Sigmoid colon (tissue), 7 donors: Measurements from ENCODE around the gene NXPH3. TPM values are rescaled to one million over a fixed set of nuclear protein-coding genes. Genes with fewer than 3 reads are reported as not detected.

Source experiments
- DNase-seq: peaks from one replicate; pipeline ENCODE4 v3.0.0-alpha.2; 2019
- H3K27ac ChIP-seq, 4 donors: fragments of 200-600 bp; sonication (generic); one replicate each; pipeline ENCODE4 v1.5.1; 2016 to 2019; ENCODE audit warnings: mild to moderate bottlenecking in 1 of 4
- H3K27me3 ChIP-seq, 3 donors: fragments of 200-600 bp; sonication (generic); one replicate each; pipeline ENCODE4 v1.5.1; 2019; ENCODE audit warnings: mild to moderate bottlenecking in 1 of 3
- H3K36me3 ChIP-seq, 4 donors: fragments of 200-600 bp; sonication (generic); one replicate each; pipeline ENCODE4 v1.5.1; 2016 to 2019
- H3K4me1 ChIP-seq, 4 donors: fragments of 200-600 bp; sonication (generic); one replicate each; pipeline ENCODE4 v1.5.1; 2017 to 2019
- H3K4me3 ChIP-seq, 4 donors: fragments of 200-600 bp; sonication (generic); one replicate each; pipeline ENCODE4 v1.5.1; 2017 to 2019; ENCODE audit warnings: mild to moderate bottlenecking in 2 of 4, moderate library complexity in 1 of 4
- H3K9me3 ChIP-seq, 4 donors: fragments of 200-600 bp in 3 of 4; sonication (generic) in 3 of 4; one replicate each; pipeline versions ENCODE4 v1.5.1 to v1.6.1; 2013 to 2019
- EP300 ChIP-seq, 4 donors: sonication (generic); formaldehyde crosslinking; IDR thresholded peaks; one replicate each; pipeline ENCODE4 v1.6.1; 2017; ENCODE audit warnings: antibody characterized with exemption in 4 of 4
- POLR2A ChIP-seq, 2 donors: fragments of 450-650 bp; IDR thresholded peaks; one replicate each; pipeline ENCODE4 v1.6.1; 2016; ENCODE audit warnings: antibody characterized with exemption in 2 of 2, mild to moderate bottlenecking in 2 of 2, moderate library complexity in 2 of 2
- POLR2AphosphoS5 ChIP-seq, 4 donors: sonication (generic); formaldehyde crosslinking; IDR thresholded peaks; one replicate each; pipeline ENCODE4 v1.6.1; 2017; ENCODE audit warnings: antibody characterized with exemption in 4 of 4
- WGBS, 2 donors: extraction: QIAGEN DNeasy Blood & Tissue Kit; methylation state at CpG; one replicate each; pipeline ENCODE4 v1.1.7; 2013; 5-methylcytosine and 5-hydroxymethylcytosine counted together
- intact Hi-C: fragments of 100-400 bp; cut with DNase I; formaldehyde crosslinking; loops from one replicate; pipeline ENCODE4 v1.15.1; 2023
- polyA plus RNA-seq, 3 donors: library from polyadenylated mRNA; stranded (reverse); fragments of 200-250 nt; gene quantifications; one replicate each; pipeline ENCODE4 v1.2.3, GENCODE V29; 2013
- total RNA-seq, 4 donors: library from RNA; depleted of rRNA; stranded (reverse); fragments of >200 nt; gene quantifications; one replicate each; pipeline ENCODE4 v1.1.0, GENCODE V29; 2016
- TF ChIP-seq, protein P1 (sequence below), 4 experiments: fragments of 450-650 bp in 3 of 4; fragments of 200-600 bp in 1 of 4; IDR thresholded peaks; one replicate each; pipeline ENCODE4 v1.5.1; 2016 to 2019; ENCODE audit warnings: antibody characterized with exemption in 4 of 4, mild to moderate bottlenecking in 3 of 4, moderate library complexity in 2 of 4
- donor health status: healthy with polysubstance abuse.
- donor health status: Bipolar disorder and iron deficiency.
- donor health status: healthy.

The NXPH3 gene
- total and polyA plus RNA-seq, 7 donors: 0.23 to 32.6 (median 20.2) TPM

- H3K4me1 ChIP-seq: peaks cover 0 to 32% (median 13%) of the 10 kb centered on the region in 4 donors
- no peak overlapping the region for H3K4me3 ChIP-seq
- peaks cover 21 to 100% (median 71%) of the 10 kb centered on the region in 4 donors for H3K36me3 ChIP-seq
- intact Hi-C loops: no loop called here
- peak overlapping the region in 3 of 4 donors; percentile 46 to 62 (median 53) for H3K27ac ChIP-seq
- no peaks in the 10 kb centered on the region for H3K27me3 ChIP-seq
- 89 to 93% methylated on average over 4 of the region's 4 CpGs for WGBS, 2 donors
- TF ChIP-seq POLR2A (IDR thresholded peaks at IDR 0.05) (no peak), POLR2AphosphoS5 (IDR thresholded peaks at IDR 0.05) (no peak), EP300 (IDR thresholded peaks at IDR 0.05) (no peak)
- TF ChIP-seq, protein P1, sequence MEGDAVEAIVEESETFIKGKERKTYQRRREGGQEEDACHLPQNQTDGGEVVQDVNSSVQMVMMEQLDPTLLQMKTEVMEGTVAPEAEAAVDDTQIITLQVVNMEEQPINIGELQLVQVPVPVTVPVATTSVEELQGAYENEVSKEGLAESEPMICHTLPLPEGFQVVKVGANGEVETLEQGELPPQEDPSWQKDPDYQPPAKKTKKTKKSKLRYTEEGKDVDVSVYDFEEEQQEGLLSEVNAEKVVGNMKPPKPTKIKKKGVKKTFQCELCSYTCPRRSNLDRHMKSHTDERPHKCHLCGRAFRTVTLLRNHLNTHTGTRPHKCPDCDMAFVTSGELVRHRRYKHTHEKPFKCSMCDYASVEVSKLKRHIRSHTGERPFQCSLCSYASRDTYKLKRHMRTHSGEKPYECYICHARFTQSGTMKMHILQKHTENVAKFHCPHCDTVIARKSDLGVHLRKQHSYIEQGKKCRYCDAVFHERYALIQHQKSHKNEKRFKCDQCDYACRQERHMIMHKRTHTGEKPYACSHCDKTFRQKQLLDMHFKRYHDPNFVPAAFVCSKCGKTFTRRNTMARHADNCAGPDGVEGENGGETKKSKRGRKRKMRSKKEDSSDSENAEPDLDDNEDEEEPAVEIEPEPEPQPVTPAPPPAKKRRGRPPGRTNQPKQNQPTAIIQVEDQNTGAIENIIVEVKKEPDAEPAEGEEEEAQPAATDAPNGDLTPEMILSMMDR (IDR thresholded peaks at IDR 0.05): no peak
- no peaks in the 10 kb centered on the region for H3K9me3 ChIP-seq
- no peak for DNase-seq
Observed at GRCh38 chr17:49597436-49597835, 21.8 kb downstream of the NXPH3 start.

GRCh38 chr17:49597928-49598655 lies 22.4 kb downstream of the NXPH3 start:
- intact Hi-C loops: no loop called here
- WGBS, 2 donors: 88 to 91% methylated on average over 8 of the region's 8 CpGs
- Histone ChIP-seq H3K4me1 (peaks cover 0 to 39% (median 20%) of the 10 kb centered on the region in 4 donors), H3K4me3 (no peak overlapping the region), H3K36me3 (peaks cover 21 to 100% (median 68%) of the 10 kb centered on the region in 4 donors), H3K27me3 (no peaks in the 10 kb centered on the region), H3K9me3 (no peaks in the 10 kb centered on the region), H3K27ac (peak overlapping the region; percentile 46 to 62 (median 50))
- peak in 1 of 4 donors; percentile 28 for TF ChIP-seq POLR2AphosphoS5 (IDR thresholded peaks at IDR 0.05)
- no peak for TF ChIP-seq POLR2A (IDR thresholded peaks at IDR 0.05)
- DNase-seq: no peak

GRCh38 chr17:49598918-49599317 lies 23.2 kb downstream of the NXPH3 start:
- Histone ChIP-seq H3K9me3 (no peaks in the 10 kb centered on the region), H3K4me3 (no peak overlapping the region), H3K27ac (peak overlapping the region in 2 of 4 donors; percentile 46 to 62), H3K36me3 (peaks cover 17 to 100% (median 63%) of the 10 kb centered on the region in 4 donors), H3K4me1 (peaks cover 0 to 47% (median 28%) of the 10 kb centered on the region in 4 donors), H3K27me3 (no peaks in the 10 kb centered on the region)
- DNase-seq: no peak
- intact Hi-C loops: no loop called here
- WGBS, 2 donors: 97 to 98% methylated on average over 3 of the region's 3 CpGs
- TF ChIP-seq POLR2AphosphoS5 (IDR thresholded peaks at IDR 0.05): no peak
- no peak for TF ChIP-seq POLR2A (IDR thresholded peaks at IDR 0.05)
- TF ChIP-seq EP300 (IDR thresholded peaks at IDR 0.05): no peak
- TF ChIP-seq, protein P1 (IDR thresholded peaks at IDR 0.05): no peak

GRCh38 chr17:49600949-49601348 lies 25.3 kb downstream of the NXPH3 start:
- Histone ChIP-seq H3K36me3 (peaks cover 24 to 100% (median 69%) of the 10 kb centered on the region in 4 donors), H3K9me3 (no peaks in the 10 kb centered on the region), H3K27me3 (no peaks in the 10 kb centered on the region), H3K27ac (peak overlapping the region in 3 of 4 donors; percentile 17 to 65 (median 30)), H3K4me3 (no peak overlapping the region), H3K4me1 (peaks cover 0 to 54% (median 31%) of the 10 kb centered on the region in 4 donors)
- intact Hi-C loops: no loop called here
- TF ChIP-seq POLR2A (IDR thresholded peaks at IDR 0.05) (no peak), EP300 (IDR thresholded peaks at IDR 0.05) (no peak), POLR2AphosphoS5 (IDR thresholded peaks at IDR 0.05) (no peak)
- TF ChIP-seq, protein P1 (IDR thresholded peaks at IDR 0.05): no peak
- no peak for DNase-seq

GRCh38 chr17:49602783-49603182 lies 27.1 kb downstream of the NXPH3 start:
- Histone ChIP-seq H3K4me3 (no peak overlapping the region), H3K27ac (peak overlapping the region; percentile 46 to 65 (median 54)), H3K36me3 (peaks cover 28 to 100% (median 72%) of the 10 kb centered on the region in 4 donors), H3K9me3 (no peaks in the 10 kb centered on the region), H3K27me3 (no peaks in the 10 kb centered on the region), H3K4me1 (peaks cover 0 to 48% (median 30%) of the 10 kb centered on the region in 4 donors)
- TF ChIP-seq, protein P1 (IDR thresholded peaks at IDR 0.05): no peak
- no peak for DNase-seq
- intact Hi-C loops: no loop called here
